ENCODE results near the gene MEAK7.

DNA sequence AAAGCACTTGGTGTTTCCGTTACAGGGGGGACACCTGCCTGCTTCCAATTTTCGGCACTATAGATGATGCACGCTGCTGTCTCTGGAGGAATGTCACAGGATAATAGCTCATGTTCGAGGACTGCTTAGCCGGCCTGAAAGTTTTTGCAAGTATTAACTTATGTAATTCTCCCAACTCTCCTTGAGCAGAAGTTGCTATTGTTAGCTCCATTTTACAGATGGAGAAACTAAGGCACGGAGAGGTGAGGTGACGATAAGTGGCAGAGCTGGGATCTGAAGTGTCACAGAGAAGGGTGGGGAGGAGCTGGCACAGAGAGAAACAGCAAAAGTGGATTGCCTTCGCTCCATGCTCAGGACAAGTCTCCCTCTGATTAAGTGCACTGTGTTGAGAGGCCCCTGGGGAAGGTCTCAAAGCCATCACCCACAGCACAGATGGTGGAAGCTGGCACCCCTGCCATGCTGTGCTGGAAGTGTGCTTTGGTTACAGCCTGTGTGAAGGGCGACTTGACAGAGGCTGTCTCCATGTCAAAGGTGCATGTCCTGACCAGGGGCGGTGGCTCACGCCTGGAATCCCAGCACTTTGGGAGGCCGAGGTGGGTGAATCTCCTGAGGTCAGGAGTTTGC lies 40.8 kb upstream of the MEAK7 start:
- TF ChIP-seq, protein P1, sequence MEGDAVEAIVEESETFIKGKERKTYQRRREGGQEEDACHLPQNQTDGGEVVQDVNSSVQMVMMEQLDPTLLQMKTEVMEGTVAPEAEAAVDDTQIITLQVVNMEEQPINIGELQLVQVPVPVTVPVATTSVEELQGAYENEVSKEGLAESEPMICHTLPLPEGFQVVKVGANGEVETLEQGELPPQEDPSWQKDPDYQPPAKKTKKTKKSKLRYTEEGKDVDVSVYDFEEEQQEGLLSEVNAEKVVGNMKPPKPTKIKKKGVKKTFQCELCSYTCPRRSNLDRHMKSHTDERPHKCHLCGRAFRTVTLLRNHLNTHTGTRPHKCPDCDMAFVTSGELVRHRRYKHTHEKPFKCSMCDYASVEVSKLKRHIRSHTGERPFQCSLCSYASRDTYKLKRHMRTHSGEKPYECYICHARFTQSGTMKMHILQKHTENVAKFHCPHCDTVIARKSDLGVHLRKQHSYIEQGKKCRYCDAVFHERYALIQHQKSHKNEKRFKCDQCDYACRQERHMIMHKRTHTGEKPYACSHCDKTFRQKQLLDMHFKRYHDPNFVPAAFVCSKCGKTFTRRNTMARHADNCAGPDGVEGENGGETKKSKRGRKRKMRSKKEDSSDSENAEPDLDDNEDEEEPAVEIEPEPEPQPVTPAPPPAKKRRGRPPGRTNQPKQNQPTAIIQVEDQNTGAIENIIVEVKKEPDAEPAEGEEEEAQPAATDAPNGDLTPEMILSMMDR (IDR thresholded peaks at IDR 0.05): no peak
- TF ChIP-seq ZFX (IDR thresholded peaks at IDR 0.05; ENCODE audit: borderline replicate concordance): no peak
